ENCODE data around the gene RSPRY1. TPM values are rescaled to one million over a fixed set of nuclear protein-coding genes. Genes with fewer than 3 reads are reported as not detected.

RSPRY1 gene
- total RNA-seq: 10 to 100 TPM; 24.5 to 29.4 TPM

GRCh38 chr16:57185945-57186871, at the start of gene RSPRY1, which contains the start of gene PSME3IP1:
TSS of gene RSPRY1 (plus strand) at chr16:57186329. CDS start at chr16:57204659, 18,330 bp downstream.
TSS of gene PSME3IP1 (minus strand) at chr16:57186039. CDS start at chr16:57173854, 12,185 bp downstream.
- ChIA-PET POLR2A (interaction anchor here (0.6 to 1.4 kb wide), 13 partner anchors 9 to 1033 kb away, joined by 3 to 6 read pairs (median 3); partner anchors contain the start of gene NLRC5), CTCF (interaction anchor here (1.5 to 1.7 kb wide), 3 partner anchors 56 to 102 kb away, joined by 4 to 10 read pairs (median 4); partner anchors contain the start of gene CPNE2)
- DNase-seq (peak; percentile 99), ATAC-seq (peak; percentile 93)
- Mint-ChIP-seq H3K36me3 (ENCODE audit: low read depth) (peaks cover 12% of the 10 kb centered on the region), H3K27me3 (no peaks in the 10 kb centered on the region), H3K9me3 (no peaks in the 10 kb centered on the region), H3K27ac (peak within 1 kb of the TSS; percentile 96), H3K4me3 (peak within 1 kb of the TSS; percentile 95), H3K4me1 (ENCODE audit: low read depth) (peaks cover 48% of the 10 kb centered on the region)
- intact Hi-C loops (cut with micrococcal nuclease): loop anchor here (10.0 kb wide), 1 partner anchor 221 kb away; the partner anchor contains the start of gene CETP
- no peak for TF ChIP-seq CTCF (IDR thresholded peaks at IDR 0.05)

GRCh38 chr16:57137043-57137442, 49.1 kb upstream of the RSPRY1 start:
- CTCF ChIA-PET: no interaction called here
- Mint-ChIP-seq H3K4me3 (no peak overlapping the region), H3K27me3 (no peaks in the 10 kb centered on the region), H3K27ac (no peak overlapping the region), H3K36me3 (ENCODE audit: low read depth) (no peaks in the 10 kb centered on the region), H3K9me3 (no peaks in the 10 kb centered on the region), H3K4me1 (ENCODE audit: low read depth) (peaks cover 54% of the 10 kb centered on the region)
- no peak for TF ChIP-seq CTCF (IDR thresholded peaks at IDR 0.05)
- intact Hi-C loops (cut with micrococcal nuclease): no loop called here
- no peak for ATAC-seq
- DNase-seq: no peak
- POLR2A ChIA-PET: interaction anchor here (1.2 to 2.6 kb wide), 5 partner anchors 9 to 48 kb away, joined by 3 to 9 read pairs (median 5); no protein-coding TSS in a partner anchor

- ChIA-PET CTCF (no interaction called here), POLR2A (interaction anchor here (1.2 to 2.6 kb wide), 5 partner anchors 9 to 48 kb away, joined by 3 to 9 read pairs (median 5); no protein-coding TSS in a partner anchor)
- peaks cover 54% of the 10 kb centered on the region for H3K4me1 Mint-ChIP-seq (ENCODE audit: low read depth)
- no peak for DNase-seq
- H3K9me3 Mint-ChIP-seq: no peaks in the 10 kb centered on the region
- no peaks in the 10 kb centered on the region for H3K27me3 Mint-ChIP-seq
- ATAC-seq: no peak
- H3K36me3 Mint-ChIP-seq (ENCODE audit: low read depth): peaks cover 1% of the 10 kb centered on the region
- H3K27ac Mint-ChIP-seq: peak overlapping the region; percentile 3
- H3K4me3 Mint-ChIP-seq: no peak overlapping the region
- no peak for TF ChIP-seq CTCF (IDR thresholded peaks at IDR 0.05)
- intact Hi-C loops (cut with micrococcal nuclease): no loop called here
These were observed 48.4 kb upstream of the RSPRY1 start for GRCh38 chr16:57137566-57138273.

DNA sequence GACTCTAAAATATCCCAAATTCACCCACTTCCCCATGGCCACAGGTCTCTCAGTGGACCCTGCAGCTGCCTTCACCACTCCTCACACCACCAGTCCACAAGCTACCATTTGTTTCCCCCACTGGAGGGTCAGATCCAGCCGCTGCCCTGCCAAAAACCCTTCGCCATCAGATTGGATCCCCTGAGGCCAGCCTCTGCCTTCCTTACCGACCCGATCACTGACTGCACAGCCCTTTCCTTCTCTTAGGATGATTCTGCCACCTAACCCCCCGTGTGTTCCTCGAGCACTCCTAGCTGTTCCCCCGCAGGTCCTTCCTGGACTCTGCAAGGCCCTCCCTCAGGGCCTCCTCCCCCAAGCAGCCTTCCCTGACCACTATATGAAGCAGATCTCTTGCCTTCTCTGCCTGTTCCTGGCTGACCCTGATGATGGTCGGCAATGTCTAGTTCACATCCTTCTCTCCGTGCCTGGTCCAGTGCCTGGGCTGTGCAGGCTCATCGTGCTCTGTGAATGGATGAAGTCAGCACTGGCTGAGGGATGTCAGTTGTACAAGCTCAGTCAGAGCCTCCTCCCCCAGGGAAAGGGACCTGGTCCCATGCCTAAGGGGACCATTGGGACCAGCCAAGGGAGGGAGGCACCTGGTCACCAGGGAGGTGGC, 47.7 kb upstream of the RSPRY1 start:
- DNase-seq: no peak
- Mint-ChIP-seq H3K27me3 (no peaks in the 10 kb centered on the region), H3K9me3 (no peaks in the 10 kb centered on the region), H3K27ac (peak overlapping the region; percentile 3), H3K4me3 (no peak overlapping the region), H3K4me1 (ENCODE audit: low read depth) (peaks cover 53% of the 10 kb centered on the region), H3K36me3 (ENCODE audit: low read depth) (peaks cover 1% of the 10 kb centered on the region)
- POLR2A ChIA-PET: no interaction called here
- CTCF ChIA-PET: no interaction called here
- intact Hi-C loops (cut with micrococcal nuclease): no loop called here
- ATAC-seq: no peak
- no peak for TF ChIP-seq CTCF (IDR thresholded peaks at IDR 0.05)
